GM15510 (cell line): ENCODE results near the gene DNER.

Experiments
- POLR2A ChIP-seq: IDR thresholded peaks from 3 replicates; pipeline ENCODE4 v1.6.1; 2011; ENCODE audit warnings: borderline replicate concordance; ENCODE audit not compliant: insufficient read length; ENCODE audit errors: extremely low read depth

DNER gene

DNA sequence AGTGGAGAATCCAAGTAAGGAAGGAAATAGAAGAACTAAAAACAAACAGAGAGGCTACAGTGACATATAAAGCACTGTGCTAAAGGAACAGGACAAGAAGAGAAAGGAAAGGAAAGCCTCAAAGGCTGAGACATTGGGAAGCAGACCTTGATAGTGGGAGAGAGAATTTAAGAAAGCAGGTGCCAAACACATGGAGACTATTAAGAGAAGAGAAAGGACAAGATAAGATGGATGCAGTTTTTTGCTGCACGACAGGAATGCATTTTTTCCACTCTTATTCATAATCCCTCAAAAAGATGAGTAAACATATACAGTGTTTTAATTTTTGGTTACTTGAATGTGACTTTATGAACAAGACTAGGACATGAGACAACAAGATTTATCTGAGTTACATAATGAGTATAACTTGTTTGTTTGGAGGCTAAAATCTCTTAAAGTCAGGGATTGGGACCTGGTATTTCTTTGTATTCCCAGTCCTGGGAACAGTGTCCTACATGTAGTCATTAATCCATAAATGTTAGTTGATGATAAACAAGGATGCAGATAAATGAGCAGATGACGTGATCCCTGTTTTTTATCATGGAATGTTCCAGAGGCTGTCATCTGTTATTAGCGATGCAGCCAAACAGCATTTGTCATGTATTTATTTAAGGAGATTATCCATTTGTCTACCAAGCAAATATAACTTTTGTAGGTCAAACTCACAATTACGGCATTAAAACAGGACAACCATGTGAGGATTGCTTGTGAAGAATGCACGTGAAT, 141.7 kb downstream of the DNER start:
- no peak for TF ChIP-seq POLR2A

DNA sequence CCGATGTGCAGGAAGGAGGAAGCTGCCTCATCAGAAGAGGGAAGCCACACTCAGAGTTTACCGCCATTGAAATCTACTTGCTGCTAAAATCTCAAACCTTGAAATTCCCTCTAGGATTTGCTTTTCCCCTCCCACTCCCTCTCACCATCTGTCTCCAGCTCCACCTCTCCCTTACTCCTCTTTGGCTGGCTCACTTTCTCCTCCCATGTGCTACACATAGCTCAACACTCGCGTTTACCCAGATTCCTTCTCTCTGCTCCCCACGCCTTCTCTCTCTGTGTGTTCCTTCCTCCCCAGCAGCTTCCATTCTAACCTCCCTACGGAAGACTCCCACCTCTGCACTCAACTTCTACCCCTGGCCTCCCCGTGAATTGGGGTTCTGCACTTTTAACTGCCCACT, 143.1 kb downstream of the DNER start:
- TF ChIP-seq POLR2A, result no peak

DNA sequence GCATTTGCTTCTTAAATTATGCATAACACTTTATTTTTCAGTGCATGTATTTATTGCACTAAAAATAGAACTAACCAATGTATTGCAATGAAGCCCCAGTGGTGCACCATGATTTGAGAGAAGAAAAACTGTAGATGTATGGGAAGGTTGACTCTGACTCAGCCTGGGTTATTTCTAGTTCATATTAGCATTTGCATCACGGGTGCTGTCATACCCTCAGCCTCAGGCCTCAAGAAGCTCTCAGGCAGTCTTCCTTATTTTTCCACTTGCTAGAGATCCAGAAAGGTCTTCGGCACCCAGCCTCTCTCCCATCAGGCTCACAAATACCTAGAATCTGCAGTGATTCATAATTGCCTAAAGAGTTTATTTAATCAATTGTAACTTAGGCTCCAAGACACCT, 148.0 kb downstream of the DNER start:
- TF ChIP-seq POLR2A, result no peak

- TF ChIP-seq POLR2A, result no peak
These were observed 150.0 kb downstream of the DNER start for GRCh38 chr2:229564300-229564907.

- TF ChIP-seq POLR2A, result no peak
These were observed 151.0 kb downstream of the DNER start for GRCh38 chr2:229563388-229563787.

DNA sequence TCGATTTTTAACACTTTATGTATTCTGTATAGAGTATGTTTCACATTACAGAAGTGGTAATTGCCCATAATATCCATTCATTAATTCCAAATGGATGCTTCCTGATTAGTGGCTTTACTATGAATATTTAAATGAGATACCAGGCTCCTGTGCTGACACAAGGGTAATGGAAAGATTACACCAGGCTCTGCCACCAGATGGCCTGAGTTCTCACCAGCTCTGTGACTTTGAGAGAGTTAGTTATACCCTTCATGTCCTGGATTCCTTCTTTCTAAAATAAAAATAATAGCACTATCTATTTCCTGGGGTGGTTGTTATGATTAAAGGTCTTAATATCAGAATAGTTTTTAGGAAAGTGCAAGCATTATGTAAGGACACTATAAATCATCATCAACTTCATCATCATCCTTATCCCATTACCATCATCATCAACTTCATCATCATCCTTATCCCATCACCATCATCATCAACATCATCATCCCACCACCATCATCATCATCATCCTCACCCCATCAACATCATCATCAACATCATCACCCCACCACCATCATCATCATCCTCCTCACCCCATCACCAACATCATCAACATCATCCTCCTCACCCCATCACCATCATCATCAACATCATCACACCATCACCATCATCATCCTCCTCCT, 151.8 kb downstream of the DNER start:
- no peak for TF ChIP-seq POLR2A

DNA sequence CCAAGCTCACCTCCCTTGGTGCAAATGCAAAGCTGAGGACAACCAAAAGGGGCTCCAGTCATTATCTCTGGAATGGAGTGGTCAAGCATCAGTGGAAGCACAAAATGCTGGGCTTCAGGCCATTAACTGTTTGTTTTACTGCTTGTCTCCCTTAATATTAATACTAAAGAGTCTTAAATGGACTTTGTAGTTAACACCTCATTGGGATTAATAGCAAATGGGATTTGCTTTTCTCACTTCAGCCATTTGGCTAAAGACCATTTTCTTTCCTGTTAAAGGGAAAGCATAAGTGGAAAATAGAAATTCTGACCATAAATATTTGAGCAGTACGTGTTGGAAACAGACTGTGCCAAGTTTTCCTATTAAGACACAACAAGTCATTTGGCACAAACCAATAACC, 154.4 kb downstream of the DNER start:
- TF ChIP-seq POLR2A, result no peak

DNA sequence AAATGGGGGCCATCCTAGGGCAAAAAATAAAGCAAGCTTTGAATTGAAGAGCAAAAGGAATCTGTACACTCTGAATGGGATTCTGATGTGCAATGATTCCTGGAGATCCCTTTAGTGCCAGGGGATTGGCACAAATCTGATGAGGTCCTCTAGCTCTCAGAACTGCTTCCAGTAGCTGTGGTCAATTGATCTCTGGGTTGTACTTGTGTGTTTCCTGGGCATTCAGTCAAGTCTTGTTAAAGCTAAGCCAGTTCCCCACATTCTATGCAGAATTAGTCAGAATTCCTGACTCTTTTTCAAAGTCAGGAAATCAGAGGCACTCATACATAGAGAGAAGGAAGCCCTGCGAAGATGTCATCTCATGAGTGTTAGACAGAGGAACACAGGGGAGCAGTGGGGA, 161.3 kb downstream of the DNER start:
- TF ChIP-seq POLR2A, result no peak

GRCh38 chr2:229543176-229543873, 171.0 kb downstream of the DNER start:
- TF ChIP-seq POLR2A, result no peak

DNA sequence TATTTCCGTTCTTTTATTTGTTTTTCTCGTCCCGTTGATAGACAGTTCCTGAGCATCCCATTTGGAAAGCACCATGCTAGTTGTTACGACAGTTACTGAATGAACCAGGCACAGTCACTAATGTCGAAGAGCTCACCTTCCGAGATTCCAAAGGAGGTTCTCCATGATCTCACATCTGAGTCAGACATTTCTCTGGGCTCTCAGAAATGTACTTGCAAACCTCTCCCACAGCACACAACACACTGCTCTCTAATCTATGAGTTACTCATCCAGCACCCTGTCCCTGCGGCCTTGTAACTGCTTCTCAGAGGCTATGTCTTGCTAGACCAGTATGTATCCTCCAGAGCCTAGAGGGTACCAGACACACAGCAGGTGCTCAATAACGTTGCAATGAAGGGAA, 174.7 kb downstream of the DNER start:
- TF ChIP-seq POLR2A, result no peak

DNA sequence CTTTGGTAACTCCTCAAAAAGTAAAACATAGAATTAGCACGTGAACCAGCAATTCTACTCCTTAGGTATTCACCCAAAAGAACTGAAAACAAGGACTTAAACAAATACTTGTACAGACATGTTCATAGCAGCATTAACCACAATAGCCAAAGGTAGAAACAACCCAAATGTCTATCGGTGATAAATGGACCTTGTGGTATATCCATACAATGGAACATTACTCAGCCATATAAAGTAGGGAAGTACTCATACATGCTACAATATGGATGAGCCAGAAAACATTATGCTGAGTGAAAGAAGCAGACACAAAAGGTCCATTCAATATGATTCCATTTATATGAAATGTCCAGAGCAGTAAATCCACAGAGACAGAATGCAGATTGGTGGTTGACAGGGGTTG, 182.8 kb downstream of the DNER start:
- TF ChIP-seq POLR2A, result no peak

DNA sequence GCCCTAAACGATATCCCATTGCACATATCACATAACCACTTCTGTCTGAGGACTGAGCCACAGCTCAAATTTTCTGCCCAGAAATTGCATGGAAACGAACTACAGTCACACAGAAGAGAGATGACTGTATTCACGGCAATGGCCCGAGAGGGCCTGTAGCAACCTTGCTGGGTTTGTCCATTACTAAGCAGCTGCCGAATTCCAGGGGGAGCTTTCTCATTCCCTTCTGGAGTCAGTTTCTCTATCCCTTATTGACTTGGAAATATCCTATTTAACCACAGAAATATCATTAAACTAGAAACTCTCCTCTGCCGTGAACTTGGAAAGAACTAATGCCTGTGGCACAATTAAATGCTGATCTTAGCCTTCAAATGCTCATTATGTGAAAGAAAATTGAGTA, 183.9 kb downstream of the DNER start:
- no peak for TF ChIP-seq POLR2A

- no peak for TF ChIP-seq POLR2A
These were observed 185.5 kb downstream of the DNER start for GRCh38 chr2:229528846-229529245.

GRCh38 chr2:229526951-229527350, 187.4 kb downstream of the DNER start:
- no peak for TF ChIP-seq POLR2A

- no peak for TF ChIP-seq POLR2A
These were observed 189.6 kb downstream of the DNER start for GRCh38 chr2:229524799-229525198.
